GM12892 (cell line): ENCODE data around the gene ENTPD2.

Experiments
- POLR2A ChIP-seq: IDR thresholded peaks from 2 replicates; pipeline ENCODE4 v1.6.1; 2011; ENCODE audit warnings: low read depth, low read length, control low read depth
- POLR2AphosphoS5 ChIP-seq: IDR thresholded peaks from 2 replicates; pipeline ENCODE4 v1.6.1; 2011; ENCODE audit warnings: low read depth, low read length, control low read depth

- TF ChIP-seq POLR2A (no peak), POLR2AphosphoS5 (no peak)
Measured at GRCh38 chr9:137067860-137068538, 14.1 kb upstream of the ENTPD2 start.
